T-helper 17 cell (primary cell): ENCODE measurements around the gene PLPP4. TPM values are rescaled to one million over a fixed set of nuclear protein-coding genes. Genes with fewer than 3 reads are reported as not detected.

Experiments used
- ATAC-seq: fragments of 150-1000 bp; cut with Tn5 transposase; 2 replicates; pipeline ENCODE4 v1.10.0; 2021; ENCODE audit warnings: mild to moderate bottlenecking, moderate library complexity
- DNase-seq, 3 donors: peaks; one replicate each; pipeline versions ENCODE4 v3.0.0 to v3.0.0-alpha.2; 2020 to 2021
- H3K9me3 ChIP-seq: one replicate; pipeline ENCODE4 v1.7.0; 2013; ENCODE audit warnings: low read length, mild to moderate bottlenecking; ENCODE audit not compliant: control insufficient read depth, poor library complexity, severe bottlenecking
- H3K27ac Mint-ChIP-seq: one replicate; pipeline ENCODE4 v1.8.0; 2022; ENCODE audit warnings: mild to moderate bottlenecking, moderate library complexity, mixed read lengths
- H3K27me3 Mint-ChIP-seq: one replicate; pipeline ENCODE4 v1.8.0; 2022; ENCODE audit warnings: mixed read lengths
- H3K36me3 Mint-ChIP-seq: one replicate; pipeline ENCODE4 v1.8.0; 2022; ENCODE audit warnings: low read depth, mixed read lengths
- H3K4me1 Mint-ChIP-seq: one replicate; pipeline ENCODE4 v1.8.0; 2022; ENCODE audit warnings: mild to moderate bottlenecking, mixed read lengths
- H3K4me3 Mint-ChIP-seq: one replicate; pipeline ENCODE4 v1.8.0; 2022; ENCODE audit warnings: mild to moderate bottlenecking, moderate library complexity, mixed read lengths
- total RNA-seq, 4 donors: library from RNA in 2 of 4; stranded (reverse) in 2 of 4; gene quantifications; one replicate each; pipeline ENCODE4 v1.2.3 and lab custom pipeline; 2022 to 2026

PLPP4 gene
- total RNA-seq, 2 donors from 2014 or later, result not detected

DNA sequence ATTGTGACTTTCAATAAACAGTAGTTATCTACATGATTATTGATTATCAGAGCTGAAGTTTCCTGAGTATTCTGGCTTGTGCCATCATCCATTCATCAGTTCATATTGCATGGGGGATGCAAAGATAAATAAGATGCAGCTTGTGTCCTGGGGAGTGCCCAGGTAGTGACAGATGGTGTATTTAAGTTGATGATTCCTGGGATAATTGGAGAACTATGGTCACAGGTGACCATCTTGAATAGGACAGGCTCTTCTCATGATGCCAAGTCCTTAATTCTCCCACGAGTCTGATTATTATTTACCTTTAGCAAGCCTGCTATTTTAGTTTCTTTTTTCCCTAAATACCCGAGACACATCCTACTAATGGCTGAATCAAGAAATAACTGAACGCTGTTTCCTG lies 64.9 kb downstream of the PLPP4 start:
- Mint-ChIP-seq H3K4me3 (no peak overlapping the region), H3K27ac (no peak overlapping the region), H3K27me3 (no peaks in the 10 kb centered on the region), H3K36me3 (no peaks in the 10 kb centered on the region), H3K4me1 (no peaks in the 10 kb centered on the region)
- no peak for DNase-seq
- ATAC-seq, result no peak
- no peaks in the 10 kb centered on the region for H3K9me3 ChIP-seq

DNA sequence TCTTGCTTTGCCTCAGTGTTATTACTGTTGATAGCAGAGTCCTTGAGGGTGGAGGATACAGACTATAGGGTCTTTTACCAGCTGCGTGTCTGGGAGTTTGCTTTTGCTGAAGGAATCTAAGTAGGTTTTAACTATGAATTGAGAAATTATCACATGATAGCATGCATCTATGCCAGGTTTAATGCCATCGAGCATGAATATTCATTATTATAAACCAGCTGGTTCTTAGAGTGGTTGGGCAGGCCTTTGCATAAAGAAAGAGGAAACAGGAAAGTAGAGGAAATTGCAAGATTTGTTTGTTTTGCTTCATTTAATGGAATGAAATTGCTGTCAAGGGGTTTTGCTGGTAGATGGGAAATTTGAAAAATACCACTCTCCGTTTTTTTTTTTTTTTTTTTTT lies 70.7 kb downstream of the PLPP4 start:
- Mint-ChIP-seq H3K36me3 (no peaks in the 10 kb centered on the region), H3K27ac (no peak overlapping the region), H3K4me1 (no peaks in the 10 kb centered on the region), H3K4me3 (no peak overlapping the region), H3K27me3 (no peaks in the 10 kb centered on the region)
- DNase-seq, result no peak
- ATAC-seq, result no peak
- no peaks in the 10 kb centered on the region for H3K9me3 ChIP-seq

GRCh38 chr10:120530699-120531098 lies 73.7 kb downstream of the PLPP4 start:
- H3K36me3 Mint-ChIP-seq, result no peaks in the 10 kb centered on the region
- H3K27me3 Mint-ChIP-seq, result no peaks in the 10 kb centered on the region
- ATAC-seq, result no peak
- no peak for DNase-seq
- no peaks in the 10 kb centered on the region for H3K4me1 Mint-ChIP-seq
- no peak overlapping the region for H3K27ac Mint-ChIP-seq
- H3K9me3 ChIP-seq, result no peaks in the 10 kb centered on the region
- H3K4me3 Mint-ChIP-seq, result no peak overlapping the region

- H3K27me3 Mint-ChIP-seq, result no peaks in the 10 kb centered on the region
- no peak for ATAC-seq
- H3K27ac Mint-ChIP-seq, result no peak overlapping the region
- no peak overlapping the region for H3K4me3 Mint-ChIP-seq
- no peaks in the 10 kb centered on the region for H3K36me3 Mint-ChIP-seq
- H3K9me3 ChIP-seq, result no peaks in the 10 kb centered on the region
- H3K4me1 Mint-ChIP-seq, result no peaks in the 10 kb centered on the region
- no peak for DNase-seq
These were observed 81.1 kb downstream of the PLPP4 start for GRCh38 chr10:120538091-120538490.

DNA sequence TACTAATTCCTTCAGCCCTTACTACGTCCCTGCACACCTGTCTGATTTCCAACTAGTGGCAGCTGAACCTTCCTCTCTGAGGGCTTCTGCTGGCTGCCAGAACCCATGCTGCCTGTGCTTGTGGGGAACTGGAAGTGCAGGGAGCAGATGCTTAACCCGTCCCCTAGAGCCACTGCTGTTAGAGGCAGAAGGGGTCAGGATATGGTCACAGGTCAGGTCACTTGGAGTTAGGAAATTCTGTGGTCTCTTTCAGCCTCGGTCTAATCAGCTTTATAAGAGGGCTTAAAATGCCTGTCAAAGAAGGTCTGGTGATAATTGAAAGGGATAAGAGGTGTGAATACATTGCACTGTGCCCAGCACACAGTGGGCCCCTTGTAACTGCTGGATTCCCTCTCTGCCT lies 82.0 kb downstream of the PLPP4 start:
- H3K27me3 Mint-ChIP-seq, result no peaks in the 10 kb centered on the region
- H3K36me3 Mint-ChIP-seq, result no peaks in the 10 kb centered on the region
- no peaks in the 10 kb centered on the region for H3K9me3 ChIP-seq
- H3K27ac Mint-ChIP-seq, result no peak overlapping the region
- H3K4me3 Mint-ChIP-seq, result no peak overlapping the region
- no peaks in the 10 kb centered on the region for H3K4me1 Mint-ChIP-seq
- no peak for ATAC-seq
- no peak for DNase-seq

DNA sequence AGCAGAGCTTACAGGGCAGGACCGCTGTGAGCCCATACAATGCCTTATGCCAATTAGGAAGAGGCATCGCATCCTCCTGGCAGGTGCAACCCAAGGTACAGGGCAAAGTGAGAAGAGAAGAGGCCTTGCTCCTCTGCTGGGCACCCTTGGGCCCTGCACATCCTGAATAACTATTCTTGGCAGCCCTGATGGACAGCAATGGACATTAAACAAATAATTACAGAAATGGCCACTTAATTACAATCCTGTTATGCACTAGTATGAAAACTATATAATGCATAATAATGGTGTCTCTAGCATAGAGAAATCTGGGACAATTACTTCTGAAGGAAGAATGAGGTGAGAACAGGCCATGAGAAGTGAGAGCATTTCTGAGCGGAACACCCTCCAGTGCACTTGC lies 83.5 kb downstream of the PLPP4 start:
- no peaks in the 10 kb centered on the region for H3K9me3 ChIP-seq
- H3K4me1 Mint-ChIP-seq, result no peaks in the 10 kb centered on the region
- ATAC-seq (no peak), DNase-seq (no peak)
- no peak overlapping the region for H3K27ac Mint-ChIP-seq
- no peak overlapping the region for H3K4me3 Mint-ChIP-seq
- no peaks in the 10 kb centered on the region for H3K36me3 Mint-ChIP-seq
- H3K27me3 Mint-ChIP-seq, result no peaks in the 10 kb centered on the region

- no peaks in the 10 kb centered on the region for H3K9me3 ChIP-seq
- no peak for DNase-seq
- H3K4me1 Mint-ChIP-seq, result no peaks in the 10 kb centered on the region
- no peaks in the 10 kb centered on the region for H3K27me3 Mint-ChIP-seq
- no peak overlapping the region for H3K4me3 Mint-ChIP-seq
- no peaks in the 10 kb centered on the region for H3K36me3 Mint-ChIP-seq
- H3K27ac Mint-ChIP-seq, result no peak overlapping the region
- ATAC-seq, result no peak
These were observed 85.0 kb downstream of the PLPP4 start for GRCh38 chr10:120541984-120542383.

- Mint-ChIP-seq H3K27ac (no peak overlapping the region), H3K4me3 (no peak overlapping the region), H3K36me3 (no peaks in the 10 kb centered on the region), H3K4me1 (no peaks in the 10 kb centered on the region), H3K27me3 (no peaks in the 10 kb centered on the region)
- ATAC-seq, result no peak
- DNase-seq, result no peak
- no peaks in the 10 kb centered on the region for H3K9me3 ChIP-seq
These were observed 85.6 kb downstream of the PLPP4 start for GRCh38 chr10:120542591-120542990.

- H3K27ac Mint-ChIP-seq, result no peak overlapping the region
- no peak for DNase-seq
- no peaks in the 10 kb centered on the region for H3K27me3 Mint-ChIP-seq
- H3K4me1 Mint-ChIP-seq, result no peaks in the 10 kb centered on the region
- no peak overlapping the region for H3K4me3 Mint-ChIP-seq
- H3K36me3 Mint-ChIP-seq, result no peaks in the 10 kb centered on the region
- no peaks in the 10 kb centered on the region for H3K9me3 ChIP-seq
- no peak for ATAC-seq
These were observed 86.3 kb downstream of the PLPP4 start for GRCh38 chr10:120543291-120543690.

DNA sequence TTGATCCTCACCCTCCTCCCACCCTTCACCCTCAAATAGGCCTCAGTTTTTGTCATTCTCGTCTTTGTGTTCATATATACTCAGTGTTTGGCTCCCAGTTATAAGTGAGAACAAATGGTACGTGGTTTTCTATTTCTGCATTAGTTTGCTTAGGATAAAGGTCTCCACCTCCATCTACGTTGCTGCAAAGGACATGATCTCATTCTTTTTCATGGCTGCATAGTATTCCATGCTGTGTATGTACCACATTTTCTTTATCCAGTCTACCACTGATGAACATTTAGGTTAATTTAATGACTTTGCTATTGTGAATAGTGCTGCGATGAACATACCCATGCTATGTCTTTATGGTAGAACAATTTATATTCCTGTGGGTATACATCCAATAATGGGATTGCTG lies 91.2 kb downstream of the PLPP4 start:
- H3K36me3 Mint-ChIP-seq, result no peaks in the 10 kb centered on the region
- ATAC-seq, result no peak

GRCh38 chr10:120552262-120552661 lies 95.2 kb downstream of the PLPP4 start:
- peaks cover 3% of the 10 kb centered on the region for H3K9me3 ChIP-seq
- H3K27me3 Mint-ChIP-seq, result no peaks in the 10 kb centered on the region
- H3K4me3 Mint-ChIP-seq, result no peak overlapping the region
- DNase-seq (no peak), ATAC-seq (no peak)
- no peak overlapping the region for H3K27ac Mint-ChIP-seq
- H3K36me3 Mint-ChIP-seq, result no peaks in the 10 kb centered on the region
- H3K4me1 Mint-ChIP-seq, result no peaks in the 10 kb centered on the region

More for the DNA sequence above, 91.2 kb downstream of the PLPP4 start:
- no peak overlapping the region for H3K4me3 Mint-ChIP-seq
- H3K9me3 ChIP-seq, result no peaks in the 10 kb centered on the region
- no peak for DNase-seq
- H3K27me3 Mint-ChIP-seq, result no peaks in the 10 kb centered on the region
- H3K27ac Mint-ChIP-seq, result no peak overlapping the region
- no peaks in the 10 kb centered on the region for H3K4me1 Mint-ChIP-seq

DNA sequence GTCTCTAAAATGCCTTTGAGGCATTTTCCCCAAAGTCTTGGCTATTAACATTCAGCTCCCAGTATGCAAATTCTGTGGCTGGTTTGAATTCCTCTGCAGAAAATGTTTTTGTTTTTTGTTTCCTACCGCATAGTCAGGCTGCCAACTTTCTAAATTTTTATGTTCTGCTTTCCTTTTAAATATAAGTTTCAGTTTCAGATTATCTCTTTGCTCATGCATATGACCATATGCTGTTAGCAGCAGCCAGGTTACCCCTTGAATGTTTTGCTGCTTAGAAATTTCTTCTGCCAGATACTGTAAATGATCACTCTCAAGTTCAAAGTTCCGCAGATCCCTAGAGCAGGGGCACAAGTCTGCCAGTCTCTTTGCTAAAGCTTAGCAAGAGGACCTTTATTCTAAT lies 96.9 kb downstream of the PLPP4 start:
- no peaks in the 10 kb centered on the region for H3K27me3 Mint-ChIP-seq
- H3K36me3 Mint-ChIP-seq, result no peaks in the 10 kb centered on the region
- H3K27ac Mint-ChIP-seq, result no peak overlapping the region
- ATAC-seq (no peak), DNase-seq (no peak)
- no peaks in the 10 kb centered on the region for H3K4me1 Mint-ChIP-seq
- peaks cover 3% of the 10 kb centered on the region for H3K9me3 ChIP-seq
- H3K4me3 Mint-ChIP-seq, result no peak overlapping the region

GRCh38 chr10:120555436-120555835 lies 98.4 kb downstream of the PLPP4 start:
- H3K27ac Mint-ChIP-seq, result no peak overlapping the region
- no peak for ATAC-seq
- no peaks in the 10 kb centered on the region for H3K27me3 Mint-ChIP-seq

DNA sequence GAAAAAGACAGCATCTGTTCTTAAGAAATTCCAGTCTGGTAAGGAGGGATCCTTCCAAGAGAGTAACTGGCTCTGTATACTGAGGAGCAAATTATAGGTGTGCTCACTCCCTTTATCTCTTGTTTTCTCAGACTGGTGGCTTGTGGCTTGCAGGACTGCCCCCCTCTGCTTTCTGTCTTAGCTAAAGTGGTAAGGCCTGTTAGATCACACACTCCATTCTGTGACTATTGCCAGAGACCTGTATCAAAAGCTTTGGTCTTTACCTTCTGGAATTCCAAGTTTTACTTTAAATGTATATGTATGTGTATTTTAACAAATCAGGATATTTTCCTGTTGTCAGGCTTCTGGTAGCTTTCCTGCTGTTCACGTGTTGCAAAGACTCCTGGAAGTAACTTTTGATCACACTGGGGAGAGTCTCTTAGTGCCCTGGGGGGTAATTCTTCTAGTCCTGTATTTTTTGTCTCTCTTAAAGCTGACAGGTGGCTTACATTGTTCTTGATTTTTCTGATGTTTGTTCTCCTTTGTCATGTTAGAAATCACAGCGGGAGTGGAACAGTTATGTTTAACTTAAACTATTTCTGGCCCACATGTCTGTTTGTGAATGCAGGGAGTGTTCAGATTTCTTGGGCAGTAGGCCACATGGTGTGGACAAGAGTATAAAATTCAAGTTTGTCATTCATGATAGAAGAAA lies 99.0 kb downstream of the PLPP4 start:
- Mint-ChIP-seq H3K4me1 (no peaks in the 10 kb centered on the region), H3K27ac (no peak overlapping the region), H3K27me3 (no peaks in the 10 kb centered on the region), H3K36me3 (no peaks in the 10 kb centered on the region), H3K4me3 (no peak overlapping the region)
- H3K9me3 ChIP-seq, result peaks cover 3% of the 10 kb centered on the region
- no peak for ATAC-seq
- no peak for DNase-seq

More at GRCh38 chr10:120555436-120555835, 98.4 kb downstream of the PLPP4 start:
- H3K9me3 ChIP-seq, result peaks cover 3% of the 10 kb centered on the region
- no peaks in the 10 kb centered on the region for H3K36me3 Mint-ChIP-seq
- no peaks in the 10 kb centered on the region for H3K4me1 Mint-ChIP-seq
- DNase-seq, result no peak
- H3K4me3 Mint-ChIP-seq, result no peak overlapping the region
